NCI-H1417 treated with DMSO at 0.1 percent for 48 hours (cell line): ENCODE data around the gene ANKRD26.
A peak's percentile ranks its signal among the peaks of the same experiment; 100 is the strongest.
"Not testable (repeated sequence)": the region's sequence is repeated elsewhere in the genome, so short reads cannot be mapped to it uniquely, and the experiment has no call there.

Source experiments
- DNase-seq: peaks from one replicate; lab custom pipeline; 2025; lab: John Stamatoyannopoulos, UW

The ANKRD26 gene

DNA sequence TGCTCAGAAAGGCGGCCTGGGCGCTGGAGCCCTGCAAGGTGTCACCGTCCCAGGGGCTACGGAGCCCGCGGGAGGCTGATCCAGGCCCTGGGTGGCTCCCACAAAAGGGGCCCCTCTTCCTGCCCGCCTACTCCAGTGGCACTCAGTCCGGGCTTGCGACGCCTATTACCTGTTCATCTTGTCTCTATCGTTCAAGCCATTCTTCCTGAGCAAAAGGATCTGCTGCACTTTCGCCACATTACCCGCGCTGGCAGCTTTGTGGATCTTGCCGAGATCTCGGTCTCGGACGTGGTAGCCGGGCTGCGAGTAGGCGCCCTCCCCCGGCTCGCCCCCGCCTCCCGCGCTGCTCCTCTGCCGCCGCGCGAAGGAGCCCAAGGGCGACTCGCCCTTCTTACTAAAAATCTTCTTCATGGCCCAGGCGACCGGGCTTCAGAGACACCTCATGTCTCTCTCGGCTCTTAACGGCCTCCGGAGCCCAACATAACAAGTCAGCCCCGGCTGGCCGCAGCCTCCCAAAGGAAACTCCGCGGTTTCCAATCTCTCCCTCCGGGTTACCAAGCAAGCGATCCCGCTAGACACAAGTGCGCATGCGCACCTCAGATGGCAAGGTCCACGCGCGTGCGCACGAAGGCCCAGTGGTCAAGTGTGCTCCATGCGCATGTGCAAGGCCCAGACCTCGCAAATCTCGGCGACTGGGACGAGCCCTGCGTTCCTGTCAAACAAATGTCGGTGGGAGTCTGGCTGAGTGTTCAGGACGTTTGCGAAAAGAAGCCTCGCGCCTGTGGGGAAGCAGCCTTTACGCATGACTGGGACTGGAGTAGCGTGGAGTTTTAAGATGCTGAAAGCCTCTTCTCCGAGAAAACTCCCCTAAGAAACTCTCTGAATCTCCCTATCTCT, at the start of gene ANKRD26:
Gene ANKRD26 (minus strand): TSS at position 579 of the 897 bp plus-strand sequence. CDS start 168 bp downstream, at position 411.
- peak; percentile 19 for DNase-seq

DNA sequence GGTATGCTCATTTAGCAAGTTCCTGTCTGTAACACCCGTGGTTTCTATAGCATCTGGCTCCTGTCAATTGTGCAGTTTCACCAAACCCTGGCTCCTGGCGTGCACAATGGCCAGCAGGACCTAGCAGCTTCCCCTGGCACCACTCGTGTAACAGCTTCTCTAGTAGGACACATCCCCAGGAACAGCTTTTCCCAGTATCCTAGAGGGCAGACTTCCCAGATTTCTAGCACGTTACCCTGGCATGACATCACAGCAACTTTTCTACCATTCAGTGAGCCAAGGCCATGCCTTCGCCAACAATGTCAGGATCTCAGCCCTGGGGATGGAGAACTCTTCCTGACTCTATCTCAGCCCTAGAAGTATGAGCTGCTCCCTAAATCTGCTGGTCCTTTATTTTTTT, 47.4 kb upstream of the ANKRD26 start:
- no peak for DNase-seq

DNA sequence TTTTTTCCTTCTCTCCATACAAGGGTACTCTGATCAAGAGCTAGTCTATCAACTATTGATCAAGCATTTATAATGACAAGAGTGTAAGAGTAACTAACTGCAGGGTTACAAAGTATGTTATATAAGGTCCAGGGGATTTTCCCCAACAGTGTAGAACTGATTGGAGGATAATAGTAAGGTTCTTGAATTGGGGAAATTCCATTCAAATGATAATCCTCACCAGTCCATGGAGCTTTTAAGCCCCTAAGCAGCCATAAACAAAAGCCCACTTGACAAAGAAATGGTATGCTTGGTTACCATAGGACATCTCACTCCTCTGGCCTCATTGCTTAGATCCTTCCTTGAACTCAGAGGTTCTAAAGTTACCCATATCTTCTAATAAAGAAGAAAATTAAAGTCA, 45.6 kb upstream of the ANKRD26 start:
- DNase-seq = no peak

DNA sequence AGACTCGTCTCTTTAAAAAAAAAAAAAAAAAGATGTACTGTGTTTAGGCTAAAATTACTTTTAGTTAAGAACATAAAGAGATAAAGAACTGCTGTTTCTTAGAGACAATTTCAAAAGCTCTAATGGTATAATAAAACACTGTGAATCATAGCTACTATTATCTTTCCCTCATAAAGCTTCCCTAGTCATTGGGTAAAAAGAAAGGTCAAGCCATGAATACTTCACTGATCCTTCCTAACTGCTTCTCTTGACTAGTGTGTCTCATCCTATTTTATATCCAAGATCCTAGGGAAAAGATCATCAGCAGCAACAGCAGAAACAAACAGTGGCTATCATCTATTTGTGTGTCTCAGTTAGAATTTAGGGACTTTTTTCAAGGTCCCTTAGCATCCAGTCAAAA, 43.4 kb upstream of the ANKRD26 start:
- no peak for DNase-seq

DNA sequence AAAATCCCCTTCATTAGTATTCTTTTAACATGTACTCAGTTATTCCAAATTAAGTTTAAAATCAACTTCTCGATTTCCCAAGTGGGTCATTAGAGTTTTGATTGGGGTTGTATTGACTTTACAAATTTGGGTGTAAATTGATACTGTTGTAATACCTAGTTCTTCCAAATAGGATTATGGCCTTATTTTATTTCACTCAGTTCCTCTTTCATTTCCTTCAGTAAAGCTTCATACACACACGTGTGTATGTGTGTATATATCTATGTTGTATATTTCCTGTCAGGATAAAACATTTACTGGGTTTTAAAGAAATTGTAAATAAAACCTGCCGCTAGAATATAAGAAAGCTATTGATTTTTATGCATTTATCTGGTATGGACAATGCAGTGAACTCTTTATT, 38.0 kb upstream of the ANKRD26 start:
- no peak for DNase-seq

DNA sequence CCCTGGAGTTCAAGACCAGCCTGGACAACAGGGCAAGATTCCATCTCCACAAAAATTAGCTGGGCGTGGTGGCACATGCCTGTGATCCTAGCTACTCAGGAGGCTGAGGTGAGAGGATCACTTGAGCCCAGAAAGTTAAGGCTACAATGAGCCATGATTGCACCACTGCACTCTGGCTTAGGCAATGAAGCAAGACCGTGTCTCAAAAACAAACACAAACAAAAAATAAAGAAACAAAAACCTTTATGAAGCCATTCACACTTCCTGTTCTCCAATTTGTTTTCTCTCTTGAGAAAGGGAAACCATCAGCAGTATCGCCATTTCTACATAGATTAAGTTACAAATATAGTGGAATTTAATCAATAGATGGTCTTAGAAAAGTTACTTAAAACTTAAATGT, 34.1 kb upstream of the ANKRD26 start:
- DNase-seq = no peak

DNA sequence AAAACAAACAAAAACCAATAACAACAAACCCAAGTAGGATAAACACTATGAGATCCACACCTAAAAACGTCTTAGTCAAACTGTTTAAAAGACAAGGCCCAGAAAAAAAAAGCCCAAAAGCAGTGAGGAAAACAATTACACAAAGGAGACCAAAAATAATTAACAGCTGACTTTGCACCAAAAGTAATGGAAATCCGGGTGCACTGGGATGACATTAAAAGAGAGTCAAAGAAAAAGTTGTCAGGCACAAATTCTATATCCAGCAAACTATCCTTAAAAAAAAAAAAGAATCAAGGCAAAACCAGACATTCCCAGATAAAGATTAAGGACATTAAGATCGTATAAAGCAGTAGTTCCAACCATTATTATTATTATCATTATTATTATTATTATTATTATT, 7.9 kb upstream of the ANKRD26 start:
- no peak for DNase-seq

DNA sequence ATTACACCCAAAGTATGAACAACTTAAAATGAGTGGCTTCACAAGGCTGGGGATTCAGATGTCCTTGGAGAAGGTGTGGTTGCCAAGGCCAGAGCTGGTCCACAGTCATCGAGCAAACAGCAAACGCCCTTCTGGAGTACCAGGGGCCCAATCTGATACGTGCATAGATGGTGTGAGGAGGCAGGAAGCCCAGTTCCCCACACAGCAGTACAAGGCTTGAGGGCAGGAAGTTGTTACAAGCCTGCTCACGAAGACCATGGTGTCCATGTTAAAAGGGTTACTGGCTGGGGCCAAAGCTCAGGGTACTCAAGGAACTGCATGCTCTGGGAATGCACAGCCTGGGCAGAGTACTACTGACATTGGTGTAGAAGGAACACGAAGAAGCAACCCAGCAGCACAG, 4.6 kb upstream of the ANKRD26 start:
- no peak for DNase-seq

DNA sequence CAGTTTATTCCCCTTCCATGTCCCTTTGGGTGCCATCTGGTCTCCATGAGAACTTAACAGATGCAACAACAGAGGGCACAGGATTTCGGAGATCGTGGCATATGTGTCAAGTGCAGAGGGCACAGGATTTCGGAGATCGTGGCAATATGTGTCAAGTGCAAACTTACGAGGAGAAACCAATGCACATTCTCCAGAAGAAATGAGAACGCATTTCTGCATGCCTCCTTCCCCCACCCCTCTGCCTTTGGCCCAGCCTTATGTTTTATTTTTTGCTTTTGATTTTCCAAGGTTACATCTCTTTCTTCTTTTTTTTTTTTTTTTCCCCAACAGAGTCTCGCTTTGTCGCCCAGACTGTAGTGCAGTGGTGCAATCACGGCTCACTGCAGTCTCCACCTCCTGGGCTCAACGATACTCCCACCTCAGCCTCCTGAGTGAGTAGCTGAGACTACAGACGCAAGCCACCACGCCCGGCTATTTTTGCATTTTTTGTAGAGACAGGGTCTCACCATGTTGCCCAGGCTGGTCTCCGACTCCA, 586 bp upstream of the ANKRD26 start:
- DNase-seq = no peak

DNA sequence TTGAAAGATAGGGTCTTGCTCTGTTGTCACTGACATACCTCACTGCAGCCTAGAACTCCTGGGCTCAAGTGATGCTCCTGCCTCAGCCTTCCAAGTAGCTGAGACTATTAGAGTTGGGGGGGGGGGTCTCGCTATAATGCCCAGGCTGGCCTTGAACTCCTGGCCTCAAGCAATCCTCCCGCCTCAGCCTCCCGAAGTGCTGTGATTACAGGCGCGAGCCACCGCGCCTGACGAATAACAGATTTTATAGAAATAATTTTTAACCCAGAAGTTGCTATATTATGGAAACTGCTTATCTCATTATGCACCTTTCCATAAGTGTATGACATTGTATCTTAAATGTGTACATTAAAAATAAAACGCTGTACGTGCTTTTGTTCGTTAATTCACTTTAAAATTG, 846 bp downstream of the ANKRD26 start:
- no peak for DNase-seq

DNA sequence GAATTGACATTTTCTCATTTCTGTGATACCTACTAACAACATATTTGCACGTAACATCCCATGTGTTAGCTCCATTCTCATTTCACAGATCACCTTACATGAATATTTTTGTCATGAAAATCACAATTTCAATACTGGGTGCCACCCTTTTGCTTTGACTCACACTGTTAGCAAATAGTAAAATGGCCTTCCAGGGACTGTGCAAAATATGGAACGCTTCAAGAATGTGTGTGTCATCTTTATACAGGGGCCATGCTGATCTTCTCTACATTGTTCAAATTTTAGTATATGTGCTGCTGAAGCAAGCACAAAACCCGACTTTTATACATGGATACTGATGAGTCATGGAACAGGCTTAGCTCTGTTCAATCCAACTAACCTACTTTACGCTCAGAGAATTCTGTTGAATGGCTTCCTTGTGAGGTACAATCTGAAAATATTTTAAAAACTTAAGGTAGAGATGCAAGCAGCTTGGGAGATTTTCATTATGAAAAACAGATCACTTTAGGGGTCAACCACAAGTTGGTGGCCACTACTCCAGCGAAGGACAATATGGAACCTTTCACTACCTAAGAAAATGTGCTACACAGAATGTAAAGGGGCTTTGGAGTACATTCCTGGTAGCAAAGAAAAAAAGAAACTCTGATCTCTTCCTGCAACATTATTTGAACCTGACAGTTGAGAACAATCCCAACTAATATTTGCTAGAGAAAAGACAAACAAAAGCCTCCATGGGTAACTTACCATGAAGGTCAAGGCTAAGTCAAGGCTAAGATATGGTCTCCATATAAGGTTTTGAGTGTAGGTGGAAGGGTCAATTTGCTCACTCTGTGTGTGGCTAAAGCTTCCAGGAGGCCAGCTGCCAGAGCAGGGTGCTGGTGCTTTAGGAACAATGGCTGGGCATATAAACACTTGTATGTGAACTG, 11.9 kb downstream of the ANKRD26 start:
- DNase-seq = no peak

DNA sequence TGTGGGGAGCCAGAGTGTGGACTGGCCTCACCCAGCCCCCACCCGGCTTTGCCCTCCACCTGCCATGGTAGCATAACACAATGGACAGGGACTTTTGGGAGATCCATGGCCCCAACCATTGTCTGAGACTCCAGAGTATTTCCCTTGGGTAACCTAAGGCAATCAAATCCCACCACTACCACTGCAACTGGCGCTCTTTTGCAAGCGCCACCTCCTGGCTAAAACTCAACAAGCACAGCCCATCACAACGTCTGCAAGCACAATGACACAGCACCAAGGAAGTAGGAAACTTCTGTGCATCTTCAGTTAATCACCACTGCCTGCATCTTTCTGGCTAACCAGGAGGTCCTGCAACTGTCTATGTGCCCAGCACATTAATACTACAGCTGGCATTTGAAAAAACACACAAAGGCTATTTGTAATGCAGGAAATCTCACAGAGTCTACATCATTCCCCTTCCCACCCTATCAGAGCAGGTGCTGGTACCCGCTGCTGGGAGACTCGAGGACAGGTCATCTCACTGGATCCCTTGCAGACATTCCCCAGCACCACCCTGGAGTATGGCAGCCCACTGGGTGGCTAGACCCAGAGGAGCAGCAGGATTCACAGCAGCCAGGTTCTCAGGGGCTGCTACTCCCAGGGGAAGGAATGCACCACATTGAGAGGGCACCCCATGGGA, 27.7 kb downstream of the ANKRD26 start:
- no peak for DNase-seq

DNA sequence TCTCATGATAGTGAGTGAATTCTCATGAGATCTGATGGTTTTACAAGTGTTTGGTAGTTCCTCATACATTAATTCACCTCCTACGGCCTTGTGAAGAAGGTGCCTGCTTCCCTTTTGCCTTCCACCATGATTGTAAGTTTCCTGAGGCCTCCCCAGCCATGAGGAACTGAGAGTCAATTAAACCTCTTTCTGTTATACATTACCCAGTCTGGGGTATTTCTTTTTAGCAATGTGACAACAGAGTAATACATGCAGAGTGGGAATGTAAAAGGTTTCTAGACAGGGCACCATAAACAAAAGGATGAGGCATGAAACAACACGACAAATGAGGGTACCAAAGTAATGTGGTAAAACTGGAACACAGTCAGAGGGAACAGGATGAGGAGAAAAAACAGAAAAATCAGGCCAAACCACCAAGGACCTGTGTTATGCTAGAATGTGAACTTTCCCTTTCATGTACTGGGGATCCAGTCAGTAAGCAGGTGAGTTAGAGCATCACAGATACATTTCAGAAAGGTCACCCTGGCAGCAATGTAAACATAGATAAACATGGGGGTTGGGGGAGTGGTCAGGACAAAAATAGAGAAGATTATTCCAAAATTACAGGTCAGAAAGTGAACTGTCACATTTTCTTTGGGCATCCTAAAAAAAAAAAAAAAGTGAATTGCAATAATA, 31.9 kb downstream of the ANKRD26 start:
- DNase-seq = no peak

DNA sequence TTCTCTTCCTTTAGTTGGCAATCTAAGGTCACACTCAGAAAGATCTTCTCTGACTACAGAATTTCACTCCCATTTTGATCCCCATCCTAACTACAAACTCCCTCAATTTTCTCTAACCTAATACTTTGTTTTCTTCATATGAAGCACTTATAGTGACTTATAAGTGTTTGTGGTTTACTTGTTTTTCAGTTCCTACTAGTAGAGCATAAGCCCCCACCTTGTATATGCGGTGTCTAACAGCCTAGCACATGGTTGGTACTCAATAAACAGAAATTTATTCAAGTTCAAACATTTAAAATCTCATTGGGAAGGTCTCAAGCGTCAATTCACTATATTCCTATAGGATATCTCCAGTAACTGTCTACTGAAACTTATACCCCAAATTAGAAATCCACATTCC, 35.2 kb downstream of the ANKRD26 start:
- no peak for DNase-seq

DNA sequence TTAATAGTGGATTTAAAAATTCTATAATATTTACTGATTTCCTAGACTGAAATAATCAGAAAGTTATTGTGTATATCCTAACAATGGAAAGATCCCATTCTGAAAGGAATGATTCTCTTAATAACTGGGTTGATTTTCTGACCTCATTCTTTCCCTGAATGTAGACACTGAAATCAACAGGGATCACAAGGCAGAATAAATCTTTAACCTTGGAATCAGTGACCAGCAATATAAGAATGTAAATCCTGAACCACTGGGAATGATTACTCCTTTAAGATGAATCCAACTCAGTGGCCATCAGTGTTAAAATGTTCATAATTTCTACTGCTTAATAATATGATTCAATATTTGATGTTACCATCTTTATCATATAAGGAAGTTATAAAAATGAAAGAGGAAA, 47.6 kb downstream of the ANKRD26 start:
- DNase-seq = no peak

DNA sequence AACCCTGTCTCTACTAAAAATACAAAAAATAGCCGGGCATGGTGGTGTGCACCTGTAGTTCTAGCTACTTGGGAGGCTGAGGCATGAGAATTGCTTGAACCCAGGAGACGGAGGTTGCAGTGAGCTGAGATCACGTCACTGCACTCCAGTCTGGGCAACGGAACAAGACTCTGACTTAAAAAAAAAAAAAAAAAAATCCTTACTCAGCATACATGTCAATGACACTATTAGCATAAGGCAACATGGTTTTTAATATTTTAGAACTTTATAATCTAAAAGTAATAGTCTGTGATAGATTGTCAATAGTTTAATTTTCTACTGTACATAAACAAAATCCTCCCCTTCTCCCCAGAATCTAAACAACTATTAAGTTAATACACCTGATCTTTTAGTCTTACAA, 55.0 kb downstream of the ANKRD26 start:
- not testable (repeated sequence) for DNase-seq

DNA sequence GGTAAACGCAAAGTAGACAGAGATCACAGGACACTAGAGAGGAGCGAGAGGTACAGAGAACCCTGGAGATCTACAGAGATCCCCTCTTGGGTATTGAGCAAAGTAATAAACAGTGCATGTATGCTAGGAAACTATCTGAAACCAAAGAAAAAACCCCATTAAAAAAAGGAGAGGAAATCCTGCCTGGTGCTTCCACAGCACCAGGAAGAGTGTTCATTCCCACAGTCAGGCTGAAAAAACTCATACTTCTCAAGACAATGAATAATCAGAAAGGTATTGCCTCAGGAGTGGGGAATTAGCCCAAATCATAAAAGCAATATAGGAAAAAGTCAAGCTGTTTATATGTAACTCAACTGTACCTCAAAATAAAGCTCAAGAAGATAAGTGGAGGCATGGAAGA, 59.1 kb downstream of the ANKRD26 start:
- DNase-seq = no peak

DNA sequence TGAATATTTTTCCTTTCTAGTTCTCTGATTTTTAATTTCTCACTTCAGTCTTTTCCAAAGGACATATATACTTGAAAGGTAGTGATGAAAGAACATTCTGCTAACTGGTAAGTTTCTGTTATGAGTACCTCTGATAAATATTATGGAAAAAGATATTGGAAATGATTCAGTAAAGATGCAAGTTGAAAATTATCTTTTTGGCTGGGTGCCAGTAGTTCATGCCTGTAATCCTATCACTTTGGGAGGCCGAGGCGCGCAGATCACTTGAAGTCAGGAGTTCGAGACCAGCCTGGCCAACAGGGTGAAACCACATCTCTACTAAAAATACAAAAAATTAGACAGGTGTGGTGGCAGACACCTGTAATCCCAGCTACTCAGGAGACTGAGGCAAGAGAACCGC, 62.1 kb downstream of the ANKRD26 start:
- DNase-seq = no peak

DNA sequence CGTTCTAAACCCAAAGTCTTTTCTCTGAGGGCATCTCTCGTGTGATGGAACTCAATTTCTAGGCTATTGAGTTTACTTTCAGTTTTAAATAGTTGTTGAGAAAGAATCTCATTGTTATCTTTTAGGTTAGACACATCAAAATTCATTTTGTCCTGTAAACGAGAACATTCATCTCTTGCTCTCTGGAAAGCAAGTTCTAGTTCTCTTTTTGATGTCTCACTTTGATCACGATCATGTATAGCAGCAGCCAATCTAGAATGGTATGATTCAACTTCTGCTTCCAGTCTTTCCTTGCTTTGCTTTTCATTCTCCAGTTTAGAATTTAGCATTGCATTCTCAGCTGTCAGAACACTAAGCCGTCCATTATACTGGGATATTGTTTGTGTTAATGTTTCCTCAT, 65.1 kb downstream of the ANKRD26 start:
- no peak for DNase-seq

DNA sequence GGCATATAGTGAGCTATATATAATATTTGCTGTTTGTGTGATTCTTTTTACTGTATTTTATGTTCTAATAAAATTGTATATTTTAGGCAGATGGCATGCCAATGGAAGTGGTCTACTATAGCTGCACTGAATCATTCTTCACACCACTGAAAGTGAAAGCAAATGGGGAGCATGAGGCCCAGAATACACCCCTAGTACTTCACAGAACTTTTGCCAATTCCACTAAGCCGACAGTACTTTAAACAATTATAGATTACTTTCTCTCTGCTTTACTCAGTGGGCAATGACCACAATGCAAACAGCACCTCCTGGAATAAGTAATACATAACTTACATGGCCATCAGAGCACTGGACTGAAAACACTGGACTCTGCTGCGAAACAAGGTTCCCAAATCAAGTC, 70.2 kb downstream of the ANKRD26 start:
- no peak for DNase-seq

DNA sequence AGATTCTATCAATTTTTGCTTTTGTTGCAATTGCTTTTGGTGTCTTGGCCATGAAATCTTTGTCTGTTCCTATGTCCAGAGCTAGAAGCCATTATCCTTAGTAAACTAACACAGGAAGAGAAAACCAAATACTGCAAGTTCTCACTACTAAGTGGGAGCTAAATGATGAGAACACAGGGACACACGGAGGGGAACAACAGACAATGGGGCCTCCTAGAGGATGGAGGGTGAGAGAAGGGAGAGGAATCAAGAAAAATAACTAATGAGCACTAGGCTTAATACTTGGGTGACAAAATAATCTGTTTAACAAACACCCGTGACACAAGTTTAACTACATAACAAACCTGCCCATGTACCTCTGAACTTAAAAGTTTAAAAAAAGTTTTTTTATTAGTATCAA, 78.2 kb downstream of the ANKRD26 start:
- no peak for DNase-seq

DNA sequence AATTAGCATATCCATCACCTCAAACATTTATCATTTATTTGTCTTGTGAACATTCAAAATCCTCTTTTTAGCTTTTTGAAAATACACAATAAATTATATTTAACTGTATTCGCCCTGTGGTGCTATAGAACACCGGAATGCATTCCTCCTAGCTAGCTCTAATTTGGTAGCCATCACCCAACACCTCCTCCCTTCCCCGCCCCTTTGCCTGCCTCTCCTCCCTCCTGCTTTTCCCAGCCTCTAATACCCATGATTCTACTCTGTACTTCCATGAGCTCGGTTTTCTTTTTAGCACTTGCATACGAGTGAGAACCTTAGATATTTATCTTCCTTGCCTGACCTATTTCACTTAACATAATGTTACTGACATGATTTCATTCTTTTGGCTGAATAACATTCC, 80.1 kb downstream of the ANKRD26 start:
- no peak for DNase-seq
